CD4-positive, alpha-beta memory T cell (primary cell): ENCODE data around the gene CATSPER2. TPM values are rescaled to one million over a fixed set of nuclear protein-coding genes. Genes with fewer than 3 reads are reported as not detected.
A peak's percentile ranks its signal among the peaks of the same experiment; 100 is the strongest.
"Not testable (repeated sequence)": the region's sequence is repeated elsewhere in the genome, so short reads cannot be mapped to it uniquely, and the experiment has no call there.

Source experiments
- CTCF ChIA-PET: fragments of 350-600 bp; sonication (Branson Sonifier 250); formaldehyde crosslinking; loops from one replicate; lab custom pipeline; 2021; ENCODE audit warnings: inconsistent platforms; ENCODE audit not compliant: partially characterized antibody; lab: Charles Lee
- POLR2A ChIA-PET: fragments of 350-600 bp; sonication (Branson Sonifier 250); formaldehyde crosslinking; loops from one replicate; lab custom pipeline; 2021; ENCODE audit not compliant: partially characterized antibody; lab: Charles Lee
- DNase-seq, 5 donors: peaks; one replicate each; pipeline versions ENCODE4 v3.0.0 to v3.0.0-alpha.2; 2020 to 2022; ENCODE audit warnings: mixed read lengths in 1 of 5
- H3K27ac ChIP-seq: one replicate; pipeline ENCODE4 v1.7.0; 2013; ENCODE audit warnings: low read depth, low read length
- H3K27me3 ChIP-seq: 2 replicates; pipeline ENCODE4 v1.7.0; 2013; ENCODE audit warnings: mild to moderate bottlenecking, low read length, moderate library complexity; ENCODE audit not compliant: insufficient read depth
- H3K36me3 ChIP-seq: 2 replicates; pipeline ENCODE4 v1.7.0; 2013; ENCODE audit warnings: mild to moderate bottlenecking, low read length, moderate library complexity; ENCODE audit not compliant: insufficient read depth
- H3K4me1 ChIP-seq: 2 replicates; pipeline ENCODE4 v1.7.0; 2013; ENCODE audit warnings: mild to moderate bottlenecking, low read length, moderate library complexity; ENCODE audit not compliant: insufficient read depth
- H3K4me3 ChIP-seq, 2 donors: one replicate each; pipeline ENCODE4 v1.7.0; 2013; ENCODE audit warnings: low read length in 2 of 2, mild to moderate bottlenecking in 1 of 2
- H3K9me3 ChIP-seq, 2 donors: one replicate each; pipeline ENCODE4 v1.7.0; 2013; ENCODE audit warnings: low read length in 2 of 2, control low read depth in 1 of 2; ENCODE audit not compliant: control insufficient read depth in 1 of 2
- H3K27ac Mint-ChIP-seq, 7 donors: one replicate each; pipeline ENCODE4 v1.8.0; 2020 to 2021; ENCODE audit warnings: mixed read lengths in 7 of 7, mild to moderate bottlenecking in 6 of 7, inconsistent platforms in 3 of 7, moderate library complexity in 3 of 7
- H3K27me3 Mint-ChIP-seq, 2 donors: one replicate each; pipeline ENCODE4 v1.8.0; 2020 to 2021; ENCODE audit warnings: mixed read lengths in 2 of 2
- H3K36me3 Mint-ChIP-seq, 2 donors: one replicate each; pipeline ENCODE4 v1.8.0; 2020 to 2021; ENCODE audit warnings: mixed read lengths in 2 of 2, inconsistent platforms in 1 of 2, mild to moderate bottlenecking in 1 of 2
- H3K4me1 Mint-ChIP-seq, 4 donors: one replicate each; pipeline ENCODE4 v1.8.0; 2020 to 2021; ENCODE audit warnings: mixed read lengths in 4 of 4, mild to moderate bottlenecking in 1 of 4
- H3K4me3 Mint-ChIP-seq, 8 donors: one replicate each; pipeline ENCODE4 v1.8.0; 2020 to 2021; ENCODE audit warnings: mixed read lengths in 8 of 8, mild to moderate bottlenecking in 7 of 8, moderate library complexity in 6 of 8, inconsistent platforms in 3 of 8
- H3K9me3 Mint-ChIP-seq, 8 donors: one replicate each; pipeline ENCODE4 v1.8.0; 2020 to 2021; ENCODE audit warnings: mixed read lengths in 8 of 8, mild to moderate bottlenecking in 5 of 8, inconsistent platforms in 3 of 8, moderate library complexity in 1 of 8
- intact Hi-C: fragments of 100-400 bp; cut with micrococcal nuclease; formaldehyde crosslinking; loops from one replicate; pipeline ENCODE4 v1.15.1; 2023
- polyA plus RNA-seq, 2 donors: library from polyadenylated mRNA; unstranded; fragments of 300-500 nt; fragmentation: Illumina TruSeq; gene quantifications; one replicate each; pipeline ENCODE4 v1.2.3, GENCODE V29; 2021
- total RNA-seq, 2 experiments: library from RNA; stranded (reverse); gene quantifications; one replicate each; pipeline ENCODE4 v1.2.3, GENCODE V29; 2021

The CATSPER2 gene
- total and polyA plus RNA-seq, 4 experiments from 2014 or later: 0.96 to 12.8 (median 11.4) TPM; not detected in 1

- H3K9me3 ChIP-seq, H3K36me3 ChIP-seq, H3K27ac ChIP-seq, H3K4me3 ChIP-seq, H3K27me3 ChIP-seq, H3K27ac Mint-ChIP-seq, intact Hi-C loops, H3K4me1 ChIP-seq, CTCF ChIA-PET, H3K27me3 Mint-ChIP-seq, H3K4me3 Mint-ChIP-seq, POLR2A ChIA-PET, DNase-seq, H3K4me1 Mint-ChIP-seq, H3K36me3 Mint-ChIP-seq, H3K9me3 Mint-ChIP-seq: not testable (repeated sequence)
These were observed 13.6 kb upstream of the CATSPER2 start for GRCh38 chr15:43662293-43662692.

DNA sequence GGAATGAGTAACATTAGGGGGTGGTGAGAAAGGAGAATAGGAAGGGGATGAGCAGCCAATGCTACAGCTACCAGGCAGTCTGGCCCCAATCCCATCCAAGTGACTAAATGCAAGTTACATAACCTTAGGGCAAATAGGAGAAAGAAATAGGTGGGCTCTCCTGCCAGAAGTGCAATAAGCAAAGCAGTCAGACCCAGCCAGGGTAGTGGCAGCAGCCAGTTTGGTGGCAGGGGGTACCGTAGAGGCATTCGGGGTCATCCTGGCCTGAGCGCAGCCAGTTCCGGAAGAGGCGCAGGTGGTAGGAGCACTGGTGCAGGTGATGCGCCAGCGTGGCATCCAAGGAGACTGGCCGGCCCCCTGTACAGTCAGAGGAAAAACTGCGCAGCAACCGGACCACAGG, 11.1 kb upstream of the CATSPER2 start:
- H3K27ac Mint-ChIP-seq, H3K9me3 Mint-ChIP-seq, H3K4me3 Mint-ChIP-seq, H3K9me3 ChIP-seq, POLR2A ChIA-PET, H3K27me3 ChIP-seq, H3K4me1 ChIP-seq, CTCF ChIA-PET, H3K27me3 Mint-ChIP-seq, H3K27ac ChIP-seq, DNase-seq, intact Hi-C loops, H3K4me3 ChIP-seq, H3K36me3 ChIP-seq, H3K4me1 Mint-ChIP-seq: not testable (repeated sequence)
- peaks cover 7 to 14% of the 10 kb centered on the region in 2 donors for H3K36me3 Mint-ChIP-seq

DNA sequence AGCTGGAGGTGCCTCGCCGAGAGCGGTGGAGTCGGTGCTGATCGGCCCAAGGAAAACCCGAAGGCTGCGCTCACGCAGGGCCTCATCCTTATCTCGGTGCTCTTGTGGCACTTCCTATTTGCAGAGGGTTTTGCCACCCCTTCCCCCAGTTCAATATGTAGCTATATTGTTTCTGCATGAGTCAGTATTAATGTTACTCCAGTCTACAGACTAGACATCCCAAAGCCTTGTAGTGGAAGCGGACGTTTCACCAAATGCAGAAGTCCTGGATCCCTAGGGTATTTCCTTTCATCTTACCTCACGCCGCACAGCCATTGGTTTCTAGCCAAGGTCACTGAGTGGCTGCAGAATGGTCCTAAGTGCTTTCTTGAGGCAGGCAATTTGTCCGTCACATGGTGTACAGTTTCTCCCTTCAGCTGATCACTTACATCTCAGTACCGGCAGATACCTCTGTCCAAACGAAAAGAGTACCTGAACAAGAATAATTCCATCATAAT, 834 bp upstream of the CATSPER2 start:
- H3K4me3 Mint-ChIP-seq, H3K27ac Mint-ChIP-seq, H3K27me3 ChIP-seq, POLR2A ChIA-PET, CTCF ChIA-PET, H3K4me1 Mint-ChIP-seq, H3K4me1 ChIP-seq, H3K4me3 ChIP-seq, DNase-seq, H3K36me3 ChIP-seq, H3K27ac ChIP-seq, H3K27me3 Mint-ChIP-seq, H3K9me3 Mint-ChIP-seq, intact Hi-C loops, H3K9me3 ChIP-seq: not testable (repeated sequence)
- H3K36me3 Mint-ChIP-seq: peaks cover 22 to 37% of the 10 kb centered on the region in 2 donors

GRCh38 chr15:43638464-43639204, 10.0 kb downstream of the CATSPER2 start:
- POLR2A ChIA-PET, H3K4me3 Mint-ChIP-seq, DNase-seq, H3K4me3 ChIP-seq, intact Hi-C loops, H3K4me1 Mint-ChIP-seq, H3K9me3 Mint-ChIP-seq, CTCF ChIA-PET, H3K36me3 Mint-ChIP-seq, H3K27me3 ChIP-seq, H3K27ac Mint-ChIP-seq, H3K9me3 ChIP-seq, H3K4me1 ChIP-seq, H3K27ac ChIP-seq, H3K36me3 ChIP-seq, H3K27me3 Mint-ChIP-seq: not testable (repeated sequence)

DNA sequence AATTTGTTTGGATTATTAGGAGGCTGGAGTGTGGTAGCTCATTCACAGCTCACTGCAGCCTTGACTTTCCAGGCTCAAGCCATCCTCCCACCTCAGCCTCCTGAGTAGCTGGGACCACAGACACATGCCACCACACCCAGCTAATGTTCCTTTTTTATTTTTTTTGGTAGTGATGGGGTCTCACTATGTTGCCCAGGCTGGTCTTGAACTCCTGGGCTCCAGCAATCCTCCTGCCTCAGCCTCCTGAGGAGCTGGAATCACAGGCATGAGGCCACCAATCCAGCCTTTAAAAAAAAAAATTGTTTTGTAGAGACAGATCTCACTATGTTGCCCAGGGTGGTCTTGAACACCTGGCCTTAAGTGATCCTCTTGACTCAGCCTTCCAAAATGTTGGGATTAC, 21.7 kb downstream of the CATSPER2 start:
- H3K27ac ChIP-seq, H3K36me3 ChIP-seq, H3K4me3 ChIP-seq, H3K4me3 Mint-ChIP-seq, CTCF ChIA-PET, DNase-seq, H3K4me1 Mint-ChIP-seq, H3K27ac Mint-ChIP-seq, H3K9me3 ChIP-seq, intact Hi-C loops, H3K9me3 Mint-ChIP-seq, H3K27me3 ChIP-seq, H3K36me3 Mint-ChIP-seq, H3K4me1 ChIP-seq, H3K27me3 Mint-ChIP-seq, POLR2A ChIA-PET: not testable (repeated sequence)

DNA sequence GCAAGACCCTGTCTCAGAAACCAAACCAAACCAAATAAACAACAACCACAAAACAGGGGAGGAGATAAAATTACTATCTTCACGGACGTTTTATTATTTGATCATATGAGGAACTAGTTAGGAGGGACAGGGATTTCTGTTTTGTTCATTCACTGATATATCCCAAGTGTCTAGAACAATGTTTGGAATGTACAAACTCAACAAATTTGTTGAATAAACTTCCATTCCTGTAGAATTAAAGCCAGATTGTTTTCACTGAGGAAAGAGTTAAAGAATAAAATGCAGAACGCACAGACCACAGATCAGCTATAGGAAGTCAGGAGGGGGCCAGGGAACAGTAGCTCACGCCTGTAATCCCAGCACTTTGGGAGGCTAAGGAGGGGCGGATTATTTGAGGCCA, 23.5 kb downstream of the CATSPER2 start:
- no peaks in the 10 kb centered on the region for H3K36me3 ChIP-seq
- H3K4me3 ChIP-seq: no peak overlapping the region
- Mint-ChIP-seq H3K27ac (peak overlapping the region in 1 of 7 donors; percentile 50), H3K9me3 (no peaks in the 10 kb centered on the region), H3K4me3 (no peak overlapping the region), H3K36me3 (no peaks in the 10 kb centered on the region), H3K4me1 (peaks cover 0 to 2% (median 0%) of the 10 kb centered on the region in 4 donors), H3K27me3 (peaks cover 6 to 7% of the 10 kb centered on the region in 2 donors)
- H3K4me1 ChIP-seq: no peaks in the 10 kb centered on the region
- no peak overlapping the region for H3K27ac ChIP-seq
- no peak for DNase-seq
- no peaks in the 10 kb centered on the region for H3K9me3 ChIP-seq
- CTCF ChIA-PET: interaction anchor here (0.7 kb wide), 1 partner anchor 1841 kb away, joined by 3 read pairs; no protein-coding TSS in a partner anchor
- POLR2A ChIA-PET: no interaction called here
- intact Hi-C loops: no loop called here
- H3K27me3 ChIP-seq: no peaks in the 10 kb centered on the region

DNA sequence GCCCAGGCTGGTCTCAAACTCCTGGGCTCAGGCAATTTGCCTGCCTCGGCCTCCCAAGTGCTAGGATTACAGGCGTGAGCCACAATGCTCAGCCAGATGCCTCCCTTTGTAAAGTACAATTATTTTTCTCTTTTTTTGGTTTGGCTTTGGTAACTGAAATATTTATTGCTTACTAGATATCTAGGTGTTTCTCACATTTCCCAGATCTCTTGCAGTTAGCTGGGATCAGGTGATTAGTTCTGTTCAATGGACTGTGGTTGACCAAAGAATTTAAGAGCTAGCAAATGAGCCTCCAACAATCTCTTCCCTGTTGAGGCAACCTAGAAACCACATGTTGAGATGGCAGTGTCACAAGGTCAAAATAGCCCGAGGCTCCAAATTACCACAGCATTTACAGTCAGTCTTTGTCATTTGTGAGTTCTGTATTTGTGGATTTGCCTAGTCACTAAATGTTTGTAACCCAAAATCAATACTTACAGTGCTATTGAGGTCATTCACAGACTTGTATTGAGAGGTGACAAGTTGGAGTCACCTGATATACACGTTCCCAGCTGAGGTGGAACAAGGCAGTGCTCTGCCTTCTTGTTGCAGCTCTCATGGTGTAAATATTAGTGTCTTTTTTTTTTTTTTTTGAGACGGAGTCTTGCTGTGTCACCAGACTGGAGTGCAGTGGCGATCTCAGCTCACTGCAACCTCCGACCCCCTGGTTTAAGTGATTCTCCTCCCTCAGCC, 26.4 kb downstream of the CATSPER2 start:
- H3K4me3 Mint-ChIP-seq, H3K9me3 ChIP-seq, H3K4me1 ChIP-seq, H3K4me3 ChIP-seq, CTCF ChIA-PET, H3K36me3 ChIP-seq, H3K4me1 Mint-ChIP-seq, H3K27ac ChIP-seq, POLR2A ChIA-PET, H3K27ac Mint-ChIP-seq, intact Hi-C loops, H3K36me3 Mint-ChIP-seq, DNase-seq, H3K9me3 Mint-ChIP-seq, H3K27me3 ChIP-seq: not testable (repeated sequence)
- H3K27me3 Mint-ChIP-seq: peaks cover 8 to 11% of the 10 kb centered on the region in 2 donors
